A172 (cell line): ENCODE data around the gene ZNF677. TPM values are rescaled to one million over a fixed set of nuclear protein-coding genes. Genes with fewer than 3 reads are reported as not detected.
"Not testable (repeated sequence)": the region's sequence is repeated elsewhere in the genome, so short reads cannot be mapped to it uniquely, and the experiment has no call there.

Source experiments
- DNase-seq: peaks from one replicate; pipeline ENCODE4 v3.0.0-alpha.2; 2015; ENCODE audit warnings: low spot score
- total RNA-seq: library from RNA; depleted of rRNA; stranded (reverse); fragments of >200 nt; shearing (Covaris generic); gene quantifications from 2 replicates; pipeline ENCODE4 v1.2.3, GENCODE V29; 2014; rRNA removed

Gene ZNF677
- 5.2 and 9.3 TPM in 2 replicates for total RNA-seq

GRCh38 chr19:53254411-53255341 is at the start of gene ZNF677:
TSS of gene ZNF677 (minus strand) at chr19:53254873. CDS start at chr19:53251550, 3,323 bp downstream.
- peak; percentile 19 for DNase-seq

GRCh38 chr19:53301341-53301740 is 46.7 kb upstream of the ZNF677 start:
- DNase-seq = not testable (repeated sequence)

- DNase-seq = no peak
Observed at GRCh38 chr19:53294786-53295441, 40.2 kb upstream of the ZNF677 start.

- no peak for DNase-seq
Observed at GRCh38 chr19:53290758-53291549, 36.3 kb upstream of the ZNF677 start.

- no peak for DNase-seq
Observed at GRCh38 chr19:53285087-53285486, 30.4 kb upstream of the ZNF677 start.

- not testable (repeated sequence) for DNase-seq
Observed at GRCh38 chr19:53281947-53282346, 27.3 kb upstream of the ZNF677 start.

GRCh38 chr19:53275480-53275879 is 20.8 kb upstream of the ZNF677 start:
- no peak for DNase-seq

- DNase-seq = no peak
Observed at GRCh38 chr19:53272044-53272443, 17.4 kb upstream of the ZNF677 start.

GRCh38 chr19:53269861-53270260 is 15.2 kb upstream of the ZNF677 start:
- DNase-seq = not testable (repeated sequence)

GRCh38 chr19:53267623-53268022 is 12.9 kb upstream of the ZNF677 start, which contains the start of gene VN1R4:
TSS of gene VN1R4 (minus strand) at chr19:53267723. CDS start at chr19:53267665, 58 bp downstream.
- not testable (repeated sequence) for DNase-seq

- DNase-seq = not testable (repeated sequence)
Observed at GRCh38 chr19:53257715-53258342, 3.2 kb upstream of the ZNF677 start, which contains the start of gene VN1R2. TSS of gene VN1R2 (plus strand) at chr19:53258292. CDS start at chr19:53258376, 84 bp downstream.

GRCh38 chr19:53246498-53246897 is 8.2 kb downstream of the ZNF677 start:
- DNase-seq = no peak

GRCh38 chr19:53237114-53237777 is 17.4 kb downstream of the ZNF677 start:
- no peak for DNase-seq

GRCh38 chr19:53224606-53225005 is 30.1 kb downstream of the ZNF677 start:
- no peak for DNase-seq

- DNase-seq = not testable (repeated sequence)
Observed at GRCh38 chr19:53222716-53223115, 32.0 kb downstream of the ZNF677 start.

- no peak for DNase-seq
Observed at GRCh38 chr19:53212703-53213320, 41.9 kb downstream of the ZNF677 start.

GRCh38 chr19:53211554-53211953 is 43.1 kb downstream of the ZNF677 start:
- not testable (repeated sequence) for DNase-seq

- DNase-seq = peak; percentile 29
Observed at GRCh38 chr19:53196777-53197396, 57.8 kb downstream of the ZNF677 start.

GRCh38 chr19:53195265-53195903 is 59.3 kb downstream of the ZNF677 start:
- DNase-seq = peak; percentile 78
